WTC11 (cell line): ENCODE results near the gene DBN1. TPM values are rescaled to one million over a fixed set of nuclear protein-coding genes. Genes with fewer than 3 reads are reported as not detected.
A peak's percentile ranks its signal among the peaks of the same experiment; 100 is the strongest.

Source experiments
- ATAC-seq: fragments of 200-7000 bp; cut with Tn5 transposase; 2 replicates; pipeline ENCODE4 v1.10.0; 2021; ENCODE audit warnings: mild to moderate bottlenecking, moderate library complexity
- CTCF ChIA-PET: fragments of 300-600 bp; sonication (Branson Sonifier 250); formaldehyde crosslinking; loops from one replicate; lab custom pipeline; 2021; ENCODE audit warnings: antibody characterized with exemption; lab: Charles Lee
- POLR2A ChIA-PET: fragments of 350-600 bp; sonication (Branson Sonifier 250); formaldehyde crosslinking; loops from one replicate; lab custom pipeline; 2021; ENCODE audit warnings: antibody characterized with exemption; lab: Charles Lee
- DNase-seq: peaks from one replicate; pipeline ENCODE4 v3.0.0; 2021; ENCODE audit warnings: low spot score
- H3K27ac Mint-ChIP-seq: 2 replicates; pipeline ENCODE4 v1.8.0; 2021; ENCODE audit warnings: mixed read lengths
- H3K27me3 Mint-ChIP-seq: 2 replicates; pipeline ENCODE4 v1.8.0; 2021; ENCODE audit warnings: low read depth, mild to moderate bottlenecking, moderate library complexity, mixed read lengths
- H3K36me3 Mint-ChIP-seq: 2 replicates; pipeline ENCODE4 v1.8.0; 2021; ENCODE audit warnings: mixed read lengths
- H3K4me1 Mint-ChIP-seq: 2 replicates; pipeline ENCODE4 v1.8.0; 2022; ENCODE audit warnings: mixed read lengths
- H3K4me3 Mint-ChIP-seq: 2 replicates; pipeline ENCODE4 v1.8.0; 2021; ENCODE audit warnings: mild to moderate bottlenecking, moderate library complexity, mixed read lengths
- H3K9me3 Mint-ChIP-seq: 2 replicates; pipeline ENCODE4 v1.8.0; 2021; ENCODE audit warnings: mixed read lengths
- ELF4 ChIP-seq: sonication (generic); formaldehyde crosslinking; IDR thresholded peaks from 2 replicates; pipeline ENCODE4 v1.8.1; 2022; ENCODE audit warnings: low read depth, mild to moderate bottlenecking, moderate library complexity, missing genetic modification reagents
- GABPB1 ChIP-seq: sonication (generic); formaldehyde crosslinking; IDR thresholded peaks from 2 replicates; pipeline ENCODE4 v1.8.1; 2023; ENCODE audit warnings: mild to moderate bottlenecking, missing genetic modification reagents
- GTF2I ChIP-seq: fragments of 250-450 bp; sonication (Bioruptor Pico); conservative IDR thresholded peaks from 2 replicates; pipeline ENCODE4 v1.4.0; 2021; ENCODE audit warnings: mild to moderate bottlenecking
- KAT7 ChIP-seq: sonication (generic); formaldehyde crosslinking; IDR thresholded peaks from 2 replicates; pipeline ENCODE4 v1.8.1; 2023; ENCODE audit warnings: missing genetic modification reagents, mild to moderate bottlenecking, borderline replicate concordance
- MXD4 ChIP-seq: fragments of 250-450 bp; sonication (Bioruptor Pico); IDR thresholded peaks from 2 replicates; pipeline ENCODE4 v1.8.0; 2021; ENCODE audit warnings: mild to moderate bottlenecking, moderate library complexity, borderline replicate concordance
- NFE2L1 ChIP-seq: sonication (generic); formaldehyde crosslinking; IDR thresholded peaks from 2 replicates; pipeline ENCODE4 v1.8.1; 2023; ENCODE audit warnings: missing genetic modification reagents
- NR1H2 ChIP-seq: sonication (generic); formaldehyde crosslinking; IDR thresholded peaks from 2 replicates; pipeline ENCODE4 v1.9.0; 2021; ENCODE audit warnings: mild to moderate bottlenecking, moderate library complexity, missing genetic modification reagents
- NR2C2 ChIP-seq: sonication (generic); formaldehyde crosslinking; IDR thresholded peaks from 2 replicates; pipeline ENCODE4 v1.8.0; 2022; ENCODE audit warnings: mild to moderate bottlenecking, missing genetic modification reagents
- PRRX2 ChIP-seq: fragments of 250-450 bp; sonication (Bioruptor Pico); IDR thresholded peaks from 2 replicates; pipeline ENCODE4 v1.8.0; 2021; ENCODE audit warnings: mild to moderate bottlenecking
- SMAD3 ChIP-seq: sonication (generic); formaldehyde crosslinking; IDR thresholded peaks from 2 replicates; pipeline ENCODE4 v1.8.0; 2022; ENCODE audit warnings: missing genetic modification reagents, mild to moderate bottlenecking, borderline replicate concordance
- TP53 ChIP-seq: sonication (generic); formaldehyde crosslinking; IDR thresholded peaks from 2 replicates; pipeline ENCODE4 v1.8.1; 2023; ENCODE audit warnings: mild to moderate bottlenecking, missing genetic modification reagents
- ZNF232 ChIP-seq: sonication (generic); formaldehyde crosslinking; IDR thresholded peaks from 2 replicates; pipeline ENCODE4 v1.8.0; 2022; ENCODE audit warnings: mild to moderate bottlenecking, missing genetic modification reagents
- ZNF416 ChIP-seq: fragments of 250-450 bp; sonication (Bioruptor Pico); IDR thresholded peaks from 2 replicates; pipeline ENCODE4 v1.9.0; 2021; ENCODE audit warnings: mild to moderate bottlenecking, inconsistent platforms
- total RNA-seq: library from RNA; stranded (reverse); gene quantifications from 3 replicates; pipeline ENCODE4 v1.2.3, GENCODE V29; 2021
- TF ChIP-seq, protein P1 (sequence below): sonication (generic); formaldehyde crosslinking; IDR thresholded peaks from 2 replicates; pipeline ENCODE4 v1.8.1; 2023; ENCODE audit warnings: mild to moderate bottlenecking, moderate library complexity, missing genetic modification reagents
- TF ChIP-seq, protein P2 (sequence below): sonication (generic); formaldehyde crosslinking; IDR thresholded peaks from 2 replicates; pipeline ENCODE4 v1.8.1; 2023; ENCODE audit warnings: mild to moderate bottlenecking, missing genetic modification reagents, moderate library complexity
- TF ChIP-seq, protein P3 (sequence below): sonication (generic); formaldehyde crosslinking; IDR thresholded peaks from 2 replicates; pipeline ENCODE4 v1.8.0; 2022; ENCODE audit warnings: mild to moderate bottlenecking, missing genetic modification reagents
- TF ChIP-seq, protein P4 (sequence below): fragments of 250-450 bp; sonication (Bioruptor Pico); IDR thresholded peaks from 2 replicates; pipeline ENCODE4 v2.1.2; 2022; ENCODE audit warnings: mild to moderate bottlenecking, moderate library complexity
- TF ChIP-seq, protein P5 (sequence below): sonication (generic); formaldehyde crosslinking; IDR thresholded peaks from 2 replicates; pipeline ENCODE4 v1.8.0; 2023; ENCODE audit warnings: mild to moderate bottlenecking, missing genetic modification reagents
- TF ChIP-seq, protein P6 (sequence below): fragments of 250-450 bp; sonication (Bioruptor Pico); IDR thresholded peaks from 2 replicates; pipeline ENCODE4 v1.8.0; 2021; ENCODE audit warnings: mild to moderate bottlenecking
- TF ChIP-seq, protein P7 (sequence below): sonication (generic); formaldehyde crosslinking; IDR thresholded peaks from 2 replicates; pipeline ENCODE4 v1.8.1; 2022; ENCODE audit warnings: mild to moderate bottlenecking, moderate library complexity, missing genetic modification reagents
- TF ChIP-seq, protein P8 (sequence below): sonication (generic); formaldehyde crosslinking; IDR thresholded peaks from 2 replicates; pipeline ENCODE4 v1.8.0; 2023; ENCODE audit warnings: missing genetic modification reagents
- TF ChIP-seq, protein P9 (sequence below): sonication (generic); formaldehyde crosslinking; IDR thresholded peaks from 2 replicates; pipeline ENCODE4 v1.8.0; 2023; ENCODE audit warnings: missing genetic modification reagents, mild to moderate bottlenecking, borderline replicate concordance

The DBN1 gene
- total RNA-seq, 1 experiment from 2014 or later = 288 TPM

DNA sequence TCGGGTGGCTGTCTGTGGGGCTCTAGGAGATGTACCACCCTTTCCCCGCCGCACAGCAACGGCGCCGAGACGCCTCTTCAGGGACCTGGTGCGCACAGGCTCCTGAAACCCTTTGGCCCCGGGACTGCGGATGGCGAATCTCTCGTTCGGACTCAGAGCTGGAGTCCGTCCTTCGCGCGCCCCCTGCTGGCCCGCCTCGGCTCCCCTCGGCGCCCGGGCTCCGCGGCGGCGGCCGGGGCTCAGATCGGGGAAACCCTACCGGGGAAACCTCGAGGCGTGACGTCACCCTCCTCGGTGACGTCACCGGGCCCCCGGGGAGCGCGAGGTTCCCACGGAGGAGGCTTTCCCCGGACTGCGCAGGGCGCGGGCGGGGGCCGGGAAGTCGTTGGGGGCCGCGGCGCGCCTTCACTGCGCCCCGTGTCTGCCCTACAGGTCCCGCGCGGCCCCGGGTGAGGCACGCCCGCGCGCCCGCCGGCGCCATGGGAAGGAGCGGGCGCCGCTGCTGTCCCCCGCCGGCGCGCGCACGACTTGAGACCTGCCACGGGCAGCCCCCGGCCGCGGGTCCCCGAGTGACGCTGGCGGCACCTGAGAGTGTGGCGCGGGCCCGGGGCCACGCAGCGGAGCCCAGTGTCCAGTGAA, 18.9 kb downstream of the DBN1 start:
- peak overlapping the region; percentile 81 for H3K4me3 Mint-ChIP-seq
- H3K27me3 Mint-ChIP-seq = peaks cover 19% of the 10 kb centered on the region
- ChIA-PET POLR2A (interaction anchor here (0.7 to 4.1 kb wide), 20 partner anchors 8 to 144 kb away, joined by 3 to 24 read pairs (median 6); partner anchors contain the start of genes GRK6, LMAN2, PDLIM7 and PRR7), CTCF (interaction anchor here (0.6 to 7.2 kb wide), 42 partner anchors 9 to 793 kb away, joined by 3 to 175 read pairs (median 7); partner anchors contain the start of genes GRK6, LMAN2, MXD3 and PDLIM7)
- DNase-seq (peak; percentile 92), ATAC-seq (peak; percentile 7)
- H3K36me3 Mint-ChIP-seq = peaks cover 8% of the 10 kb centered on the region
- H3K27ac Mint-ChIP-seq = no peak overlapping the region
- H3K4me1 Mint-ChIP-seq = peaks cover 36% of the 10 kb centered on the region
- no peaks in the 10 kb centered on the region for H3K9me3 Mint-ChIP-seq
- TF ChIP-seq, protein P1, sequence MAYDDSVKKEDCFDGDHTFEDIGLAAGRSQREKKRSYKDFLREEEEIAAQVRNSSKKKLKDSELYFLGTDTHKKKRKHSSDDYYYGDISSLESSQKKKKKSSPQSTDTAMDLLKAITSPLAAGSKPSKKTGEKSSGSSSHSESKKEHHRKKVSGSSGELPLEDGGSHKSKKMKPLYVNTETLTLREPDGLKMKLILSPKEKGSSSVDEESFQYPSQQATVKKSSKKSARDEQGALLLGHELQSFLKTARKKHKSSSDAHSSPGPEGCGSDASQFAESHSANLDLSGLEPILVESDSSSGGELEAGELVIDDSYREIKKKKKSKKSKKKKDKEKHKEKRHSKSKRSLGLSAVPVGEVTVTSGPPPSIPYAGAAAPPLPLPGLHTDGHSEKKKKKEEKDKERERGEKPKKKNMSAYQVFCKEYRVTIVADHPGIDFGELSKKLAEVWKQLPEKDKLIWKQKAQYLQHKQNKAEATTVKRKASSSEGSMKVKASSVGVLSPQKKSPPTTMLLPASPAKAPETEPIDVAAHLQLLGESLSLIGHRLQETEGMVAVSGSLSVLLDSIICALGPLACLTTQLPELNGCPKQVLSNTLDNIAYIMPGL (CRISPR knock-in tag) = peak; percentile 90
- TF ChIP-seq SMAD3 = no peak
- TF ChIP-seq KAT7 = no peak; the same call in 1 of the 2 replicates
- TF ChIP-seq, protein P2, sequence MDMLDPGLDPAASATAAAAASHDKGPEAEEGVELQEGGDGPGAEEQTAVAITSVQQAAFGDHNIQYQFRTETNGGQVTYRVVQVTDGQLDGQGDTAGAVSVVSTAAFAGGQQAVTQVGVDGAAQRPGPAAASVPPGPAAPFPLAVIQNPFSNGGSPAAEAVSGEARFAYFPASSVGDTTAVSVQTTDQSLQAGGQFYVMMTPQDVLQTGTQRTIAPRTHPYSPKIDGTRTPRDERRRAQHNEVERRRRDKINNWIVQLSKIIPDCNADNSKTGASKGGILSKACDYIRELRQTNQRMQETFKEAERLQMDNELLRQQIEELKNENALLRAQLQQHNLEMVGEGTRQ (CRISPR knock-in tag) = no peak
- TF ChIP-seq TP53 (CRISPR knock-in tag) = no peak; the same call in 1 of the 2 replicates
- TF ChIP-seq NR2C2 = 0 out of 2 replicates have a peak, but pooled peaks have one; percentile 6
- no peak for TF ChIP-seq ZNF232 (CRISPR knock-in tag)
- no peak for TF ChIP-seq GTF2I (CRISPR knock-in tag)
- TF ChIP-seq, protein P3, sequence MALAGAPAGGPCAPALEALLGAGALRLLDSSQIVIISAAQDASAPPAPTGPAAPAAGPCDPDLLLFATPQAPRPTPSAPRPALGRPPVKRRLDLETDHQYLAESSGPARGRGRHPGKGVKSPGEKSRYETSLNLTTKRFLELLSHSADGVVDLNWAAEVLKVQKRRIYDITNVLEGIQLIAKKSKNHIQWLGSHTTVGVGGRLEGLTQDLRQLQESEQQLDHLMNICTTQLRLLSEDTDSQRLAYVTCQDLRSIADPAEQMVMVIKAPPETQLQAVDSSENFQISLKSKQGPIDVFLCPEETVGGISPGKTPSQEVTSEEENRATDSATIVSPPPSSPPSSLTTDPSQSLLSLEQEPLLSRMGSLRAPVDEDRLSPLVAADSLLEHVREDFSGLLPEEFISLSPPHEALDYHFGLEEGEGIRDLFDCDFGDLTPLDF (CRISPR knock-in tag) = no peak
- TF ChIP-seq, protein P4, sequence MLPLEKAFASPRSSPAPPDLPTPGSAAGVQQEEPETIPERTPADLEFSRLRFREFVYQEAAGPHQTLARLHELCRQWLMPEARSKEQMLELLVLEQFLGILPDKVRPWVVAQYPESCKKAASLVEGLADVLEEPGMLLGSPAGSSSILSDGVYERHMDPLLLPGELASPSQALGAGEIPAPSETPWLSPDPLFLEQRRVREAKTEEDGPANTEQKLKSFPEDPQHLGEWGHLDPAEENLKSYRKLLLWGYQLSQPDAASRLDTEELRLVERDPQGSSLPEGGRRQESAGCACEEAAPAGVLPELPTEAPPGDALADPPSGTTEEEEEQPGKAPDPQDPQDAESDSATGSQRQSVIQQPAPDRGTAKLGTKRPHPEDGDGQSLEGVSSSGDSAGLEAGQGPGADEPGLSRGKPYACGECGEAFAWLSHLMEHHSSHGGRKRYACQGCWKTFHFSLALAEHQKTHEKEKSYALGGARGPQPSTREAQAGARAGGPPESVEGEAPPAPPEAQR (CRISPR knock-in tag) = no peak
- TF ChIP-seq, protein P5, sequence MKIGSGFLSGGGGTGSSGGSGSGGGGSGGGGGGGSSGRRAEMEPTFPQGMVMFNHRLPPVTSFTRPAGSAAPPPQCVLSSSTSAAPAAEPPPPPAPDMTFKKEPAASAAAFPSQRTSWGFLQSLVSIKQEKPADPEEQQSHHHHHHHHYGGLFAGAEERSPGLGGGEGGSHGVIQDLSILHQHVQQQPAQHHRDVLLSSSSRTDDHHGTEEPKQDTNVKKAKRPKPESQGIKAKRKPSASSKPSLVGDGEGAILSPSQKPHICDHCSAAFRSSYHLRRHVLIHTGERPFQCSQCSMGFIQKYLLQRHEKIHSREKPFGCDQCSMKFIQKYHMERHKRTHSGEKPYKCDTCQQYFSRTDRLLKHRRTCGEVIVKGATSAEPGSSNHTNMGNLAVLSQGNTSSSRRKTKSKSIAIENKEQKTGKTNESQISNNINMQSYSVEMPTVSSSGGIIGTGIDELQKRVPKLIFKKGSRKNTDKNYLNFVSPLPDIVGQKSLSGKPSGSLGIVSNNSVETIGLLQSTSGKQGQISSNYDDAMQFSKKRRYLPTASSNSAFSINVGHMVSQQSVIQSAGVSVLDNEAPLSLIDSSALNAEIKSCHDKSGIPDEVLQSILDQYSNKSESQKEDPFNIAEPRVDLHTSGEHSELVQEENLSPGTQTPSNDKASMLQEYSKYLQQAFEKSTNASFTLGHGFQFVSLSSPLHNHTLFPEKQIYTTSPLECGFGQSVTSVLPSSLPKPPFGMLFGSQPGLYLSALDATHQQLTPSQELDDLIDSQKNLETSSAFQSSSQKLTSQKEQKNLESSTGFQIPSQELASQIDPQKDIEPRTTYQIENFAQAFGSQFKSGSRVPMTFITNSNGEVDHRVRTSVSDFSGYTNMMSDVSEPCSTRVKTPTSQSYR (CRISPR knock-in tag) = no peak
- no peak for TF ChIP-seq ZNF416 (CRISPR knock-in tag)
- TF ChIP-seq, protein P6, sequence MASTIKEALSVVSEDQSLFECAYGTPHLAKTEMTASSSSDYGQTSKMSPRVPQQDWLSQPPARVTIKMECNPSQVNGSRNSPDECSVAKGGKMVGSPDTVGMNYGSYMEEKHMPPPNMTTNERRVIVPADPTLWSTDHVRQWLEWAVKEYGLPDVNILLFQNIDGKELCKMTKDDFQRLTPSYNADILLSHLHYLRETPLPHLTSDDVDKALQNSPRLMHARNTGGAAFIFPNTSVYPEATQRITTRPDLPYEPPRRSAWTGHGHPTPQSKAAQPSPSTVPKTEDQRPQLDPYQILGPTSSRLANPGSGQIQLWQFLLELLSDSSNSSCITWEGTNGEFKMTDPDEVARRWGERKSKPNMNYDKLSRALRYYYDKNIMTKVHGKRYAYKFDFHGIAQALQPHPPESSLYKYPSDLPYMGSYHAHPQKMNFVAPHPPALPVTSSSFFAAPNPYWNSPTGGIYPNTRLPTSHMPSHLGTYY (CRISPR knock-in tag) = no peak
- no peak for TF ChIP-seq ELF4 (CRISPR knock-in tag)
- TF ChIP-seq, protein P7, sequence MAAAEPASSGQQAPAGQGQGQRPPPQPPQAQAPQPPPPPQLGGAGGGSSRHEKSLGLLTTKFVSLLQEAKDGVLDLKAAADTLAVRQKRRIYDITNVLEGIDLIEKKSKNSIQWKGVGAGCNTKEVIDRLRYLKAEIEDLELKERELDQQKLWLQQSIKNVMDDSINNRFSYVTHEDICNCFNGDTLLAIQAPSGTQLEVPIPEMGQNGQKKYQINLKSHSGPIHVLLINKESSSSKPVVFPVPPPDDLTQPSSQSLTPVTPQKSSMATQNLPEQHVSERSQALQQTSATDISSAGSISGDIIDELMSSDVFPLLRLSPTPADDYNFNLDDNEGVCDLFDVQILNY = no peak
- no peak for TF ChIP-seq NFE2L1
- TF ChIP-seq NR1H2 = no peak
- no peak for TF ChIP-seq GABPB1 (CRISPR knock-in tag)
- no peak for TF ChIP-seq MXD4 (CRISPR knock-in tag)
- TF ChIP-seq, protein P8, sequence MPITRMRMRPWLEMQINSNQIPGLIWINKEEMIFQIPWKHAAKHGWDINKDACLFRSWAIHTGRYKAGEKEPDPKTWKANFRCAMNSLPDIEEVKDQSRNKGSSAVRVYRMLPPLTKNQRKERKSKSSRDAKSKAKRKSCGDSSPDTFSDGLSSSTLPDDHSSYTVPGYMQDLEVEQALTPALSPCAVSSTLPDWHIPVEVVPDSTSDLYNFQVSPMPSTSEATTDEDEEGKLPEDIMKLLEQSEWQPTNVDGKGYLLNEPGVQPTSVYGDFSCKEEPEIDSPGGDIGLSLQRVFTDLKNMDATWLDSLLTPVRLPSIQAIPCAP (CRISPR knock-in tag) = no peak
- TF ChIP-seq PRRX2 = no peak
- TF ChIP-seq, protein P9, sequence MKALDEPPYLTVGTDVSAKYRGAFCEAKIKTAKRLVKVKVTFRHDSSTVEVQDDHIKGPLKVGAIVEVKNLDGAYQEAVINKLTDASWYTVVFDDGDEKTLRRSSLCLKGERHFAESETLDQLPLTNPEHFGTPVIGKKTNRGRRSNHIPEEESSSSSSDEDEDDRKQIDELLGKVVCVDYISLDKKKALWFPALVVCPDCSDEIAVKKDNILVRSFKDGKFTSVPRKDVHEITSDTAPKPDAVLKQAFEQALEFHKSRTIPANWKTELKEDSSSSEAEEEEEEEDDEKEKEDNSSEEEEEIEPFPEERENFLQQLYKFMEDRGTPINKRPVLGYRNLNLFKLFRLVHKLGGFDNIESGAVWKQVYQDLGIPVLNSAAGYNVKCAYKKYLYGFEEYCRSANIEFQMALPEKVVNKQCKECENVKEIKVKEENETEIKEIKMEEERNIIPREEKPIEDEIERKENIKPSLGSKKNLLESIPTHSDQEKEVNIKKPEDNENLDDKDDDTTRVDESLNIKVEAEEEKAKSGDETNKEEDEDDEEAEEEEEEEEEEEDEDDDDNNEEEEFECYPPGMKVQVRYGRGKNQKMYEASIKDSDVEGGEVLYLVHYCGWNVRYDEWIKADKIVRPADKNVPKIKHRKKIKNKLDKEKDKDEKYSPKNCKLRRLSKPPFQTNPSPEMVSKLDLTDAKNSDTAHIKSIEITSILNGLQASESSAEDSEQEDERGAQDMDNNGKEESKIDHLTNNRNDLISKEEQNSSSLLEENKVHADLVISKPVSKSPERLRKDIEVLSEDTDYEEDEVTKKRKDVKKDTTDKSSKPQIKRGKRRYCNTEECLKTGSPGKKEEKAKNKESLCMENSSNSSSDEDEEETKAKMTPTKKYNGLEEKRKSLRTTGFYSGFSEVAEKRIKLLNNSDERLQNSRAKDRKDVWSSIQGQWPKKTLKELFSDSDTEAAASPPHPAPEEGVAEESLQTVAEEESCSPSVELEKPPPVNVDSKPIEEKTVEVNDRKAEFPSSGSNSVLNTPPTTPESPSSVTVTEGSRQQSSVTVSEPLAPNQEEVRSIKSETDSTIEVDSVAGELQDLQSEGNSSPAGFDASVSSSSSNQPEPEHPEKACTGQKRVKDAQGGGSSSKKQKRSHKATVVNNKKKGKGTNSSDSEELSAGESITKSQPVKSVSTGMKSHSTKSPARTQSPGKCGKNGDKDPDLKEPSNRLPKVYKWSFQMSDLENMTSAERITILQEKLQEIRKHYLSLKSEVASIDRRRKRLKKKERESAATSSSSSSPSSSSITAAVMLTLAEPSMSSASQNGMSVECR = no peak
